H1 (cell line): ENCODE measurements around the gene CXCL14. TPM values are rescaled to one million over a fixed set of nuclear protein-coding genes. Genes with fewer than 3 reads are reported as not detected.

ENCODE experiments used
- CTCF ChIA-PET: fragments of 300-600 bp; sonication (Branson Sonifier 250); formaldehyde crosslinking; loops from one replicate; lab custom pipeline; 2021; ENCODE audit not compliant: partially characterized antibody; lab: Charles Lee
- POLR2A ChIA-PET: fragments of 300-600 bp; sonication (Branson Sonifier 250); formaldehyde crosslinking; loops from one replicate; lab custom pipeline; 2021; ENCODE audit warnings: inconsistent platforms; ENCODE audit not compliant: partially characterized antibody; lab: Charles Lee
- DNase-seq, 2 experiments: peaks; one replicate each; pipeline versions ENCODE4 v3.0.0 to v3.0.0-alpha.2; 2010 to 2022; ENCODE audit warnings: low spot score in 2 of 2, low read depth in 1 of 2, mixed read lengths in 1 of 2
- FAIRE-seq: peaks from 2 replicates; lab custom pipeline; 2011; peaks lifted over from hg19 to GRCh38; lab: Jason Lieb, UNC
- H2AFZ ChIP-seq: 2 replicates; pipeline ENCODE4 v1.8.1; 2012; ENCODE audit warnings: low read length, inconsistent platforms
- H2AK5ac ChIP-seq: 2 replicates; pipeline ENCODE4 v1.6.1; 2013; ENCODE audit warnings: low read depth, low read length
- H2BK120ac ChIP-seq: replicated peaks from 2 replicates; pipeline ENCODE3; 2013; ENCODE audit warnings: low read depth, low read length, inconsistent platforms
- H2BK12ac ChIP-seq: 2 replicates; pipeline ENCODE4 v1.6.1; 2013; ENCODE audit warnings: low read depth, low read length
- H2BK15ac ChIP-seq: 2 replicates; pipeline ENCODE4 v1.6.1; 2013; ENCODE audit warnings: low read length
- H2BK20ac ChIP-seq: 2 replicates; pipeline ENCODE4 v1.6.1; 2013; ENCODE audit warnings: low read length
- H2BK5ac ChIP-seq: 2 replicates; pipeline ENCODE4 v1.6.1; 2013; ENCODE audit warnings: low read depth, low read length
- H3K14ac ChIP-seq: 2 replicates; pipeline ENCODE4 v1.6.1; 2013; ENCODE audit warnings: inconsistent platforms; ENCODE audit not compliant: insufficient read length
- H3K18ac ChIP-seq: 2 replicates; pipeline ENCODE4 v1.6.1; 2013; ENCODE audit warnings: low read length; ENCODE audit errors: extremely low read depth
- H3K23ac ChIP-seq: 2 replicates; pipeline ENCODE4 v1.6.1; 2013; ENCODE audit warnings: inconsistent platforms; ENCODE audit not compliant: insufficient read length
- H3K23me2 ChIP-seq: 2 replicates; pipeline ENCODE4 v1.6.1; 2013; ENCODE audit warnings: low read depth, low read length
- H3K27ac ChIP-seq: 2 replicates; pipeline ENCODE4 v1.6.1; 2011; ENCODE audit warnings: low read depth, low read length, inconsistent platforms
- H3K27me3 ChIP-seq, 4 experiments: replicated peaks in 1 of 4; 1 replicate in 1 of 4; 2 replicates in 3 of 4; pipeline versions ENCODE4 v1.6.1 to v1.8.1; 2011 to 2013; ENCODE audit warnings: low read length in 3 of 4, mild to moderate bottlenecking in 3 of 4, inconsistent platforms in 2 of 4, mixed read lengths in 2 of 4, moderate library complexity in 1 of 4; ENCODE audit not compliant: control insufficient read depth in 3 of 4, insufficient read depth in 3 of 4; ENCODE audit errors: extremely low read depth in 1 of 4
- H3K36me3 ChIP-seq, 4 experiments: 2 replicates each; pipeline versions ENCODE4 v1.6.1 to v1.8.1; 2011 to 2013; ENCODE audit warnings: mild to moderate bottlenecking in 4 of 4, low read length in 3 of 4, moderate library complexity in 2 of 4, control low read depth in 1 of 4, inconsistent platforms in 1 of 4; ENCODE audit not compliant: insufficient read depth in 4 of 4, control insufficient read depth in 2 of 4
- H3K4ac ChIP-seq: replicated peaks from 2 replicates; pipeline ENCODE3; 2013; ENCODE audit warnings: low read length, low read depth, mixed read lengths, inconsistent platforms; ENCODE audit not compliant: insufficient read length
- H3K4me1 ChIP-seq, 4 experiments: replicated peaks in 1 of 4; 1 replicate in 1 of 4; 2 replicates in 3 of 4; pipeline versions ENCODE4 v1.6.1 to v1.8.1; 2011 to 2013; ENCODE audit warnings: low read length in 3 of 4, inconsistent platforms in 2 of 4, mixed read lengths in 1 of 4; ENCODE audit not compliant: insufficient read depth in 4 of 4, control insufficient read depth in 3 of 4
- H3K4me2 ChIP-seq, 2 experiments: 2 replicates each; pipeline versions ENCODE4 v1.6.1 to v1.8.1; 2011 to 2013; ENCODE audit warnings: low read depth in 2 of 2, low read length in 2 of 2, control low read depth in 1 of 2, inconsistent platforms in 1 of 2, mild to moderate bottlenecking in 1 of 2; ENCODE audit not compliant: insufficient read depth in 1 of 2
- H3K4me3 ChIP-seq, 4 experiments: fragments of 200-600, 300-600 bp in 1 of 4; sonication (generic), shearing (Covaris generic), sonication (Bioruptor Twin) in 1 of 4; 2 replicates each; pipeline versions ENCODE4 v1.5.1 to v1.8.1; 2011 to 2016; ENCODE audit warnings: low read length in 4 of 4, low read depth in 3 of 4, control low read depth in 2 of 4, inconsistent platforms in 2 of 4, mild to moderate bottlenecking in 2 of 4, mixed read lengths in 1 of 4, moderate library complexity in 1 of 4; ENCODE audit not compliant: insufficient read depth in 2 of 4; ENCODE audit errors: extremely low read depth in 1 of 4
- H3K56ac ChIP-seq: replicated peaks from 2 replicates; pipeline ENCODE3; 2013; ENCODE audit warnings: low read depth, mild to moderate bottlenecking, mixed read lengths, low read length, inconsistent platforms; ENCODE audit not compliant: insufficient read length
- H3K79me1 ChIP-seq: 2 replicates; pipeline ENCODE4 v1.6.1; 2013; ENCODE audit warnings: low read depth, low read length, control low read depth
- H3K79me2 ChIP-seq, 2 experiments: 2 replicates each; pipeline versions ENCODE4 v1.6.1 to v1.8.1; 2012 to 2013; ENCODE audit warnings: low read length in 2 of 2, mild to moderate bottlenecking in 2 of 2, inconsistent platforms in 1 of 2; ENCODE audit not compliant: insufficient read depth in 2 of 2, control insufficient read depth in 1 of 2
- H3K9ac ChIP-seq, 4 experiments: replicated peaks in 1 of 4; 1 replicate in 1 of 4; 2 replicates in 3 of 4; pipeline versions ENCODE4 v1.6.1 to v1.8.1; 2011 to 2013; ENCODE audit warnings: low read depth in 3 of 4, low read length in 3 of 4, control low read depth in 2 of 4, mild to moderate bottlenecking in 2 of 4, moderate library complexity in 2 of 4, inconsistent platforms in 1 of 4; ENCODE audit errors: extremely low read depth in 1 of 4
- H3K9me3 ChIP-seq, 2 experiments: 2 replicates each; pipeline versions ENCODE4 v1.6.1 to v1.8.1; 2012 to 2013; ENCODE audit warnings: mild to moderate bottlenecking in 2 of 2, moderate library complexity in 2 of 2, control low read depth in 1 of 2, inconsistent platforms in 1 of 2, low read depth in 1 of 2, low read length in 1 of 2, mixed read lengths in 1 of 2; ENCODE audit not compliant: insufficient read depth in 2 of 2
- H4K20me1 ChIP-seq, 2 experiments: replicated peaks in 1 of 2; 2 replicates each; pipeline versions ENCODE3 to v1.8.1; 2011 to 2013; ENCODE audit warnings: inconsistent platforms in 2 of 2, low read length in 2 of 2, mild to moderate bottlenecking in 1 of 2; ENCODE audit not compliant: insufficient read depth in 2 of 2, control insufficient read depth in 1 of 2
- H4K5ac ChIP-seq: 2 replicates; pipeline ENCODE4 v1.6.1; 2013; ENCODE audit warnings: low read length, low read depth, mixed read lengths, inconsistent platforms; ENCODE audit not compliant: insufficient read length
- H4K8ac ChIP-seq: 2 replicates; pipeline ENCODE4 v1.8.0; 2013; ENCODE audit warnings: mild to moderate bottlenecking, moderate library complexity, low read length, inconsistent platforms; ENCODE audit not compliant: insufficient read depth; ENCODE audit errors: extremely low read depth
- H4K91ac ChIP-seq: replicated peaks from 2 replicates; pipeline ENCODE3; 2013; ENCODE audit warnings: low read length, mixed read lengths, inconsistent platforms; ENCODE audit not compliant: insufficient read length
- BRCA1 ChIP-seq: IDR thresholded peaks from 2 replicates; pipeline ENCODE4 v1.6.1; 2012; ENCODE audit warnings: low read depth, low read length, improper control_type of control experiment
- CEBPB ChIP-seq: IDR thresholded peaks from 2 replicates; pipeline ENCODE4 v1.6.1; 2012; ENCODE audit warnings: low read depth, low read length
- GTF2F1 ChIP-seq: IDR thresholded peaks from 2 replicates; pipeline ENCODE4 v1.6.1; 2012; ENCODE audit warnings: low read depth, low read length, improper control_type of control experiment, borderline replicate concordance
- HDAC2 ChIP-seq, 2 experiments: fragments of 300-600 bp in 1 of 2; sonication (generic) in 1 of 2; IDR thresholded peaks; 2 replicates each; pipeline ENCODE4 v1.6.1; 2011 to 2012; ENCODE audit warnings: low read depth in 2 of 2, low read length in 2 of 2, mild to moderate bottlenecking in 2 of 2, moderate library complexity in 2 of 2, borderline replicate concordance in 1 of 2, inconsistent platforms in 1 of 2
- KDM1A ChIP-seq: fragments of 200-600, 300-600 bp; sonication (generic); IDR thresholded peaks from 2 replicates; pipeline ENCODE4 v1.7.1; 2016; ENCODE audit warnings: mild to moderate bottlenecking, low read length, borderline replicate concordance
- KDM4A ChIP-seq: IDR thresholded peaks from one replicate; pipeline ENCODE4 v1.7.1; 2012; ENCODE audit warnings: low read depth, mild to moderate bottlenecking, moderate library complexity, low read length, inconsistent platforms; ENCODE audit not compliant: severe bottlenecking
- MAX ChIP-seq: IDR thresholded peaks from 2 replicates; pipeline ENCODE4 v1.6.1; 2012; ENCODE audit warnings: inconsistent platforms
- RBBP5 ChIP-seq: IDR thresholded peaks from 2 replicates; pipeline ENCODE4 v1.7.1; 2012; ENCODE audit warnings: low read depth, mild to moderate bottlenecking, inconsistent platforms, low read length, moderate library complexity, borderline replicate concordance
- WGBS, 2 experiments: shearing (Covaris generic) in 1 of 2; methylation state at CpG; one replicate each; pipeline versions ENCODE4 v1.1.6 to v1.1.7; 2013 to 2015; ENCODE audit warnings: low lambda C conversion rate in 2 of 2, mixed read lengths in 2 of 2, inconsistent platforms in 1 of 2, low coverage in 1 of 2, missing lambda C conversion rate in 1 of 2; ENCODE audit not compliant: insufficient replicate concordance in 2 of 2, insufficient coverage in 1 of 2, insufficient read length in 1 of 2; ENCODE audit errors: extremely low coverage in 1 of 2, missing lambda C conversion rate in 1 of 2; 5-methylcytosine and 5-hydroxymethylcytosine counted together
- long read RNA-seq, 2 experiments: library from RNA in 1 of 2; library from capped mRNA in 1 of 2; stranded (forward); transcript quantifications; one replicate each; pipeline ENCODE4 v2.0.0, GENCODE V29; 2021; ENCODE audit warnings: inconsistent platforms in 1 of 2
- polyA minus RNA-seq, 3 experiments: library from RNA; depleted of rRNA, polyadenylated mRNA; stranded (reverse); fragments of >200 nt; gene quantifications; 1 replicate in 2 of 3; 2 replicates in 1 of 3; pipeline ENCODE4 v1.2.3, GENCODE V29; 2011
- polyA plus RNA-seq, 7 experiments: library from polyadenylated mRNA; depleted of rRNA in 3 of 7; stranded (reverse) in 5 of 7; unstranded in 2 of 7; fragments of >200 nt in 5 of 7; fragments of 200-250 nt in 2 of 7; gene quantifications; 1 replicate in 5 of 7; 2 replicates in 1 of 7; 4 replicates in 1 of 7; pipeline versions ENCODE4 v1.2.1 to v1.2.3, GENCODE V29; 2011 to 2013; ENCODE audit warnings: missing spikeins in 2 of 7, mixed read lengths in 2 of 7
- total RNA-seq: library from RNA; stranded (reverse); fragmentation: NEBNext Ultra II Directional; extraction: Animal tissue kit (Norgen Biotek cat#: 25700); gene quantifications from 2 replicates; pipeline ENCODE4 v1.2.1, GENCODE V29; 2021

CXCL14 gene, protein sequence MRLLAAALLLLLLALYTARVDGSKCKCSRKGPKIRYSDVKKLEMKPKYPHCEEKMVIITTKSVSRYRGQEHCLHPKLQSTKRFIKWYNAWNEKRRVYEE
- total RNA-seq (1.8 and 2.4 TPM in 2 replicates), polyA plus RNA-seq (2011; rRNA removed) (1.2 and 1.5 TPM in 2 replicates), polyA minus RNA-seq (2011; rRNA and poly(A)+ RNA removed) (0.28 and 0.46 TPM in 2 replicates)
- 1.5 TPM for polyA plus RNA-seq (2011; cell fraction: cytosol; rRNA removed)
- polyA plus RNA-seq (2011; cell fraction: nucleus; rRNA removed), result 1.4 TPM
- 2.0 to 2.7 TPM (median 2.1 TPM) in 4 replicates for polyA plus RNA-seq (2012, experiment 1 of 2)
- polyA plus RNA-seq (2012, experiment 2 of 2), result 3.3 TPM
- polyA plus RNA-seq (2013, experiment 1 of 2), result 4.1 TPM
- 4.8 TPM for polyA plus RNA-seq (2013, experiment 2 of 2)
- polyA minus RNA-seq (2011; cell fraction: cytosol; rRNA and poly(A)+ RNA removed), result not detected
- polyA minus RNA-seq (2011; cell fraction: nucleus; rRNA and poly(A)+ RNA removed), result not detected
- long read RNA-seq, experiment 1, partial matches to known transcripts, result 1 of 2 reads
- long read RNA-seq, experiment 1, other reads (novel, unspliced or antisense), result 0 of 2 reads
- long read RNA-seq, experiment 2, result 0 reads

DNA sequence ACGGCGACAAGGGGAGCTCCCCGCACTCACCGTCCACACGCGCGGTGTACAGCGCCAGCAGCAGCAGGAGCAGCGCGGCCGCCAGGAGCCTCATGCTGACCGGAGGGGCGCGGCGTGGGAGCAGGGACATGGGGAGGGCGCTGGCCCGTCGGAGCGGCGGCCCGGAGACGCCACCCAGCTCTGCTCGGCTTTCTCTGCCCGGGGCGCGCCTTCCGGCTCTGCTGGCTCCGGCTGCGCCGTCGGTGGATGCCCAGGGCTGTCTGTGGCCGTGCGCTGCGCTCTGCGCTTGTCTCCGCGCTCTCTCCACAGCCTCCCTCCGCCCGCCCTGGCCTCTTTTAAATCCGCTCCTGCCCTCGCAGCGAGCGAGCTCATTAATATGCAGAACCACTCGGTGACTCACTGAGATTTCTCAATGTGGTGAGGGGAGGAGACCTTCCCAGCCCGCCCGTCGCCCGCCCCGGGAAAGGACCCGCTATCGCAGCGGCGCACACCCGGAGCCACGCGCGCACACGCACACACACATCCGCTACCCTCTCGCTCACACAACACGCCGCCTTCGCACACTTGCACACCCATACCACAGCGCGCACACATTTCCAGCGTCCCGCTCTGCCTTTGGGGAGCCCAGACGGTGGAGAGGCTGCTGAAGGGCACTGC lies at the start of gene CXCL14:
Gene CXCL14 (minus strand): TSS at position 307 of the 657 bp plus-strand sequence. CDS start 213 bp downstream, at position 94.
- WGBS, 2 experiments, result 5% methylated on average over 40 of the region's 68 CpGs; no CpG with 5 or more reads in 1 of the 2 experiments
- no peaks in the 10 kb centered on the region for H3K79me1 ChIP-seq
- H4K8ac ChIP-seq, result no peak within 1 kb of the TSS; the same call in 1 of the 2 replicates
- H3K56ac ChIP-seq, result no peak within 1 kb of the TSS
- H3K4ac ChIP-seq, result no peak within 1 kb of the TSS
- no peak within 1 kb of the TSS; a peak in 2 of 7 replicates for H3K9ac ChIP-seq
- no peak within 1 kb of the TSS for H3K23ac ChIP-seq
- H4K5ac ChIP-seq, result no peak within 1 kb of the TSS
- H3K18ac ChIP-seq, result peak within 1 kb of the TSS; percentile 85
- DNase-seq (peak in 1 of 2 experiments; percentile 68), FAIRE-seq (no peak)
- ChIA-PET POLR2A (interaction anchor here (0.6 to 1.6 kb wide), 3 partner anchors 9 to 111 kb away, joined by 3 read pairs; no protein-coding TSS in a partner anchor), CTCF (interaction anchor here (1.0 to 19.0 kb wide), 11 partner anchors 12 to 479 kb away, joined by 3 to 324 read pairs (median 3); partner anchors contain the start of gene SLC25A48)
- H2BK120ac ChIP-seq, result no peak within 1 kb of the TSS
- no peak within 1 kb of the TSS for H2BK20ac ChIP-seq
- peak within 1 kb of the TSS; percentile 83 for H4K91ac ChIP-seq
- H4K20me1 ChIP-seq, result peaks cover 0 to 1% of the 10 kb centered on the region in 2 experiments
- H2AFZ ChIP-seq, result peak within 1 kb of the TSS; percentile 52; the same call in 1 of the 2 replicates
- H3K79me2 ChIP-seq, result no peaks in the 10 kb centered on the region
- no peak within 1 kb of the TSS for H2AK5ac ChIP-seq
- peaks cover 11 to 46% (median 41%) of the 10 kb centered on the region in 4 experiments for H3K27me3 ChIP-seq
- H3K36me3 ChIP-seq, result no peaks in the 10 kb centered on the region
- peak within 1 kb of the TSS; percentile 95; the same call in 1 of the 2 replicates for H2BK15ac ChIP-seq
- peaks cover 9% of the 10 kb centered on the region for H3K23me2 ChIP-seq
- peak within 1 kb of the TSS; percentile 24 to 61 (median 58) for H3K4me3 ChIP-seq
- peak within 1 kb of the TSS; percentile 95; the same call in 1 of the 2 replicates for H2BK12ac ChIP-seq
- peaks cover 10 to 22% (median 19%) of the 10 kb centered on the region in 4 experiments for H3K4me1 ChIP-seq
- no peak within 1 kb of the TSS for H3K14ac ChIP-seq
- H3K4me2 ChIP-seq, result peak within 1 kb of the TSS; percentile 80 to 99
- H3K9me3 ChIP-seq, result no peaks in the 10 kb centered on the region
- no peak within 1 kb of the TSS; the same call in 1 of the 2 replicates for H2BK5ac ChIP-seq
- no peak within 1 kb of the TSS for H3K27ac ChIP-seq
- TF ChIP-seq BRCA1, result no peak
- TF ChIP-seq CEBPB, result peak; percentile 75
- TF ChIP-seq MAX, result peak; percentile 30
- no peak for TF ChIP-seq HDAC2 (IDR thresholded peaks at IDR 0.05; ENCODE audit: borderline replicate concordance in 1 of 2, low read depth in 2 of 2, low read length in 2 of 2)
- peak; percentile 89 for TF ChIP-seq KDM4A
- TF ChIP-seq RBBP5, result 0 out of 2 replicates have a peak, but pooled peaks have one; percentile 14
- TF ChIP-seq GTF2F1, result no peak
- TF ChIP-seq KDM1A, result no peak
